Suppressor macrophage treated with lipopolysaccharide for 1 hour (primary cell): ENCODE results near the gene ETV3L.
"Not testable (repeated sequence)": the region's sequence is repeated elsewhere in the genome, so short reads cannot be mapped to it uniquely, and the experiment has no call there.

Experiments
- DNase-seq, 3 donors: peaks; one replicate each; pipeline ENCODE4 v3.0.0-alpha.2; 2020 to 2022

The ETV3L gene

GRCh38 chr1:157104598-157105293 lies 5.1 kb upstream of the ETV3L start:
- DNase-seq, result peak in 1 of 3 donors; percentile 42

GRCh38 chr1:157103268-157103667 lies 3.7 kb upstream of the ETV3L start:
- DNase-seq, result no peak

GRCh38 chr1:157101149-157101548 lies 1.5 kb upstream of the ETV3L start:
- no peak for DNase-seq

DNA sequence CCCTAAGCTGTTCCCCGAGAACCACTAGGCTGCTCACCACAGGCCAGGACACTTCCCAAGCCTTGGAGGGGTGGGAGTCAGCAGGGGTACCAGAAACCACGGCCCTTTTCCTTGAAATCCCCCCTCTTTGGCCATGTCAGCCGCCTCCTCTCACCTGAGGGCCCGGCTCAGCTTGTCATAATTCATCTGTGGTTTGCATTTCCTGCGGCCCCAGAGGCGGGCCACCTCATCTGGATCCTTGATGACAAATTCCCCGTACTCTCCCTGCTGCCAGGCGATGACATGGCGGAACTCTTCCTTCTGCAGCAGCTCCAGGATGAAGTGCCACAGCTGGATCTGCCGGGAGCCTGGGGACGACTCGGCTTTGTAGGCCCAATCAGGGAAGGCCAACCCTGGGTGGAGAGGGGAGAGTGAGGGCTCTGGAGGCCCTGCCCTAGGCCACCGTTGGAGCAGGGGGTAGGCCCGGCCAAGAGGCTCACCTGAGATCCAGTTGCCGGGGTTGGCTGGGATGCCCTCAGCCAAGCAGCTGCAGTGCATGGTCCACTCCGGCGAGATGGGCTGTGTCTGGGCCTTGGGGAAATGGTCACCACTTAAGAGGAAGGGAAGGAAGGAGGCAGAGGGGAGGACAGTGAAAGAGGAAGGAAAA lies 498 bp downstream of the ETV3L start:
- not testable (repeated sequence) for DNase-seq

- no peak for DNase-seq
These were observed 1.1 kb downstream of the ETV3L start for GRCh38 chr1:157098519-157098918.

DNA sequence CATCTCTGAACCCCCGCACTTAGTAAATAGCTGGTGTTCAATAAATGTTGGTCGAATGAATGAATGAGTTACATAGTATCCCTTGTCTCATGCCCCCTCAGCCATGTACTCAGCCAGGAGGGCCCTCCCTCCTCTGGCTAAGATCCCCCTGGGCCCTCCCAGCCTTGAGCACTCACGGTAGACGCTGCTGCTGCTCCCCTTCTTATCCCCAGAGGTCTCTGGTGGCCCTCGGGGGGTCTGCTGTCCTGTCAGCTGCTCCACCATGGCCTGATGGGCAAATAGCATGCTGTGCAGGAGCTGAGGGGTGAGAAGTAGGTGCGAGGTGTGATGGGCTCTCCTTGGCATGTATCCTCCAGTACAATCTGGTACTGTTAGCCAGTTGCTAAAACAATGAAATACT lies 1.9 kb downstream of the ETV3L start:
- no peak for DNase-seq

GRCh38 chr1:157096881-157097280 lies 2.7 kb downstream of the ETV3L start:
- no peak for DNase-seq

DNA sequence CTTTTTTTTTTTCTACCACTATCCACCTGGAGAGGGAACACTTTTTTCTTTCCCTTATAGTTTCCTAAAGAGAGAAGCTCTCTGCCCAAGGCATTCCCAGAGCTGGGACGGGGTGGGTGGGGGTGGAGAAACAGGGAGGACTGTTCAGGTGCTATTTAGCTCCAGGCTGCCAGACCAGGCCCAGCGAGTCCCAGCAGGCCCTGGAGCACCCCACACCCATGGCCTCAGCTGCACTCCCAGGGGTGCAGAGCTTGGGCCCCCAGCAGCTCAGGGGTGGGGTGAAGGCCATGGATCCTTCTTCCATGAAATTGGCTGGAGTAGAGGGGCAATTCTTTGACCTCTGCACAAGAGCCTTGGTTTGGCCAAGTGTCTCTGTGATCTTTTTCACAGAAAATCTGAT lies 4.1 kb downstream of the ETV3L start:
- DNase-seq, result no peak

DNA sequence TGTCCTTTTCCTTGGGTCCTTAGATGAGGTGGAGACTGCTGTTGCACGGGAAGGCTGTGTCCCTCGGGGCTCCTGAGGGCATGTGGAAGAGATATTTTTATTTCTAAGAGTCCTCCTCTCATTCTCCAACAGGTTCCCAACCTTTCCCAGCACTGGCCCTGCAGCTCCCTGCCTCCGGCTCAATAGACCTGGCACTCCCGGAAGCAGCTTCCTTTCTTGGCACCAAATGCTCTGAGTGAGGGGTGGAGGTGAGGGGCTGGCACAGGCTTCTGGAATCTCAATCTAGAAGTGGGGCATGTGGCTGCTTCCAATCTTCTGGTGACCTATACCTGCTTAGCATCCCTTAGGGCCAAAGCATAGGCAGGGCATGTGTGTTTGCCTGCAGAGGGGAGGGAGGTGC lies 4.5 kb downstream of the ETV3L start:
- DNase-seq, result no peak

DNA sequence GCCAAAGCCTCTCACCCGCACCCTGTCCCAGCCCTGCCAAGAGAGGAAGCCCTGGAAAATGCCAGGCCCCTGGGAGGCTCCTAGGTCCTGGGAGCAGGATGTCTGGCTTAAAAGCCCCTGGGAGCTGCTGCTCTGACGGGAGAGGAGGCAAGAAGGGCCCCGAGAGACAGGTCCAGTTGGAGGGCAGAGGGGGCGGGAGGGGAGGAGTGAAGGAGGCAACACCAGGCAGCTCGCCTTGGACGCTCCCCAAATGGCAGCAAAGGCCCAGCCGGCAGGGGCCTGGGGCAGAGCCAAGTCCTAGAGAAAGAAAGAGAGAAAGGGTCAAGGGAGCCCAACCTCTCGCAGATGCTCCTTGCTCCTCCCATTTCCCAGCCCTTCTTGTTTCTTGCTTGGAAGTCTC lies 6.8 kb downstream of the ETV3L start:
- DNase-seq, result no peak

GRCh38 chr1:157091668-157092273 lies 7.8 kb downstream of the ETV3L start:
- no peak for DNase-seq

GRCh38 chr1:157091186-157091585 lies 8.4 kb downstream of the ETV3L start:
- DNase-seq, result no peak

DNA sequence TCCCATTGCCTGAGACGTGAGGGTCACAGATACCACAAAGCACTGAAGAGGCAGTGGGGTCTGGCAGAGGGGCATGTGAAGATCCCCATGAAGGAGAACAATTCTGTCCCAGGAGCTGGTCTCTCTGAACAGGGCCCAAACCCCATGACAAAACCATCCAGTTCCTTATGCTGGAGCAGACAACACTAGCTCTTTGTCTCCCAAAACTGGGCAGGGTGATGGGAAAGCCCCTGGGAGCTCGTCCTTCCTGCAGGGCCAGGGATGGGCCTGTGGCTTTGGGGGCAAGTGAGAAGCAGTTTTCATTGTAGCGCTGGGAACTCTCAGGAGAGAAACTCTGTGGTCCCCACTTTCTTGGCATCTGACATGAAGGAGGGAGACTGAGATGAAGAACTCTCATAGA lies 8.8 kb downstream of the ETV3L start:
- DNase-seq, result no peak

GRCh38 chr1:157090196-157090647 lies 9.4 kb downstream of the ETV3L start:
- DNase-seq, result peak; percentile 92 to 96 (median 95)

GRCh38 chr1:157089789-157090188 lies 9.8 kb downstream of the ETV3L start:
- DNase-seq, result no peak

DNA sequence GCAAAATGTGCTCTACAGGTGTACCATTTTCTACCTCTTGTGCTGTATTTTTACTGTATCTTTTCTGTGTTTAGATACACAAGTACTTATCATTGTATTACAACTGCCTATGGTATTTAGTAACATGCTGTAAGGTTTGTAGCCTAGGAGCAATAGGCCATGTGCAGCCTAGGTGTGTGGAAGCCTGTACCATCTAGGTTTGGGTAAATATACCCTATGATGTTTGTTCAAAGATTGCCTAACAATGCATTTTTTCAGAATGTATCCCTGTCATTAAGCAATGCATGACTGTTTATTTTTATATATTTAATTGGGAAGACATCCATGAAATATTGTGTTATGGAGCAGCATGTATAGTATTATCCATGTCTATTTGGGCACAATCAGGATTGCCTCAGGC lies 11.0 kb downstream of the ETV3L start:
- DNase-seq, result no peak

- DNase-seq, result no peak
These were observed 12.6 kb downstream of the ETV3L start for GRCh38 chr1:157087030-157087429.

GRCh38 chr1:157086299-157086698 lies 13.3 kb downstream of the ETV3L start:
- DNase-seq, result no peak

DNA sequence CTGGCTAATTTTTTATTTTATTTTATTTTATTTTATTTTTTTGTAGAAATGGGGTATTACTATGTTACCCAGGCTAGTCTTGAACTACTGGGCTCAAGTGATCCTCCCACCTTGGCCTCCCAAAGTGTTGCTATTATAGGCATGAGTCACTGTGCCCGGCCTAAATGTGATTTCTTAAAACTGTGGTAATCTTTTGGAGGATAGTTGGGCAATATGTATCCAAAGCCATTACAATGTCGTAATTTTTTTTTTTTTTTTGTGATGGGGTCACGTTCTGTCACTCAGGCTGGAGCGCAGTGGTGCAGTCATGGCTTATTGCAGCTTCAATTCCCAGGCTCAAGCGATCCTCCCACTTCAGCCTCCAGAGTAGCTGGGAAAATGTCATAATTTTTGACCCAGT lies 14.2 kb downstream of the ETV3L start:
- DNase-seq, result peak; percentile 54 to 91 (median 79)

GRCh38 chr1:157084720-157085119 lies 14.9 kb downstream of the ETV3L start:
- no peak for DNase-seq

DNA sequence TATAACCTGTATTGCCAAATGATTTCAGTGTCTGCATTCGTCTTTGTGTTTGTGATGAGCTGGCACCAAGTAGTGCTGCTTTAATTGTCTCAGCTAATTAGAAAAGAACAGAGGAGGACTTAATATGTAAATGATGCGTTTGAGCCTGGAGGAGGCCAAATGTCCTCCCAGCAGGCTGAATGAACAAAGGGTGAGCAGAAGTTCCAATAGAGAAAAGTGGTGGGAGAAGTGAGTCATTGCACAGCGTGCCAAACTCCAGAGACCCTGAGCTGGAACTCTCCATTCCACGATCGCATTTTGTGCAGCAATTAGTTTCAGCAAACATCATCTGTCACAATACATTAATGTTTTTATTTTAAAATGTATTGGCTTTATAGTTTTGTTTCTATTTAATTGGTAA lies 17.9 kb downstream of the ETV3L start:
- DNase-seq, result no peak

DNA sequence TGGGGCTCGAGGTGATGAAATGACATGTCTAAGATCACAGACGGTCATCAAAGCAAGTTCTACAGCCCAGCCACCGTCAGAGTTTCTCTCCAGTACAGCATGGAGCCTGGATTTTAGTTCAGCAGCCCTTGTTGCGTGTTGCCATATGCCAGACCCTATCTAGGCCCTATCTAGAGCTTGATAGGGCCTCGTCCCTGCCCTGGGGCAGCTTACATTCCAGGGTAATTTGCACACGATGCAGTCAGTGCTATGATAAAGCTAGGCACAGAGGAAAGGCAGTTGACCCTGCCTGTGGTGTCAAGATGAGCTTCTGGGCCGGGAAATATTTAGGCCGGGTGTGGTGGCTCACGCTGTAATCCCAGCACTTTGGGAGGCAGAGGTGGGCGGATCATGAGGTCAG lies 18.9 kb downstream of the ETV3L start:
- DNase-seq, result no peak

DNA sequence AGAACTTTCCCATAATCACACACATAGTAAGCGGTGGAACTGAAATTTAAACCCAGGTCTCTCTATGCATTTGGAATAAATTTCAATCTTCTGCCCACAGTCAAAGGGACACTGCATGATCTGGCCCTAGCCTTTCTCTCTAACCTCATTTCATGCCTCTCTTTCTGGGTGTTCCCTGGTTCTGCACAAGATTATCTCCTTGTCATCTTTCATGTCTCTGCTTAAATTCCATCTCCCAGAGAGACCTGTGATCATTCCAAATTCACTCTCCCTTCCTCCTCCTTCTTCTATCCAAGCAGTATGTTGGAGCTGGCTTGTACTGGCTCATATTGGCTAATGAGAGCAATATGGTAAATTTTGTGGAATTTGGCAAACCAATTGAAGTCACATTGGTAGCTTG lies 22.2 kb downstream of the ETV3L start:
- no peak for DNase-seq

DNA sequence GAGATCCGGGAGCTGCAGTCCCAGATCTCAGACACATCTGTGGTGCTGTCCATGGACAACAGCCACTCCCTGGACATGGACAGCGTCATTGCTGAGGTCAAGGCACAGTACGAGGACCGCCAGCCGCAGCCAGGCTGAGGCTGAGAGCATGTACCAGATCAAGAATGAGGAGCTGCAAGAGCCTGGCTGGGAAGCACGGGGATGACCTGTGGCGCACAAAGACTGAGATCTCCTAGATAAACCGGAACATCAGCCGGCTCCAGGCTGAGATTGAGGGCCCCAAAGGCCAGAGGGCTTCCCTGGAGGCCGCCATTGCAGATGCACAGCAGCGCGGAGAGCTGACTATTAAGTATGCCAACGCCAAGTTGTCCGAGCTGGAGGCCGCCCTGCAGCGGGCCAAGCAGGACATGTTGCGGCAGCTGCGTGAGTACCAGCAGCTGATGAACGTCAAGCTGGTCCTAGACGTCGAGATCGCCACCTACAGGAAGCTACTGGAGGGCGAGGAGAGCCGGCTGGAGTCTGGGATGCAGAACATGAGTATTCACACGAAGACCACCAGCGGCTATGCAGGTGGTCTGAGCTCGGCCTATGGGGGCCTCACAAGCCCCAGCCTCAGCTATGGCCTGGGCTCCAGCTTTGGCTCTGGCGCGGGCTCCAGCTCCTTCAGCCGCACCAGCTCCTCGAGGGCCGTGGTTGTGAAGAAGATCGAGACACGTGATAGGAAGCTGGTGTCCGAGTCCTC lies 25.5 kb downstream of the ETV3L start:
- DNase-seq, result peak; percentile 81 to 84 (median 84)
